ENCODE measurements around the gene ATP11B. TPM values are rescaled to one million over a fixed set of nuclear protein-coding genes. Genes with fewer than 3 reads are reported as not detected.

The ATP11B gene
- total and polyA plus RNA-seq, 10 of the 15 experiments (the other 5 are each of a cell fraction or from before 2014, with no cell fraction given), result 10.3 to 66.9 (median 36.7) TPM

- Histone ChIP-seq H3K4me1 (ENCODE audit: control insufficient read depth, insufficient read depth, low read length) (no peaks in the 10 kb centered on the region), H3K9ac (ENCODE audit: control insufficient read depth, insufficient read depth, low read length) (no peak overlapping the region), H2AFZ (ENCODE audit: control insufficient read depth, low read depth, low read length) (no peak overlapping the region), H3K4me3 (no peak overlapping the region), H3K27ac (ENCODE audit: control insufficient read depth, insufficient read depth) (no peak overlapping the region), H4K20me1 (ENCODE audit: control insufficient read depth, insufficient read depth) (no peaks in the 10 kb centered on the region), H3K79me2 (ENCODE audit: control insufficient read depth, insufficient read depth, low read length) (no peaks in the 10 kb centered on the region), H3K9me3 (replicated peaks; ENCODE audit: control insufficient read depth, insufficient read depth, low read length) (no peaks in the 10 kb centered on the region), H3K36me3 (ENCODE audit: control insufficient read depth in 2 of 2, insufficient read depth in 2 of 2, low read length in 1 of 2) (peaks cover 2 to 15% of the 10 kb centered on the region in 2 experiments; a peak in 2 of 4 replicates), H3K4me2 (ENCODE audit: control insufficient read depth, insufficient read depth) (no peak overlapping the region), H3K27me3 (replicated peaks in 1 of 2; ENCODE audit: control insufficient read depth in 2 of 2, insufficient read depth in 2 of 2, low read length in 1 of 2) (no peaks in the 10 kb centered on the region)
- SMC1A ChIA-PET (ENCODE audit: uncharacterized antibody, unreplicated experiment), result interaction anchor here (0.6 to 1.0 kb wide), 2 partner anchors 28 to 100 kb away, joined by 3 read pairs; no protein-coding TSS in a partner anchor
- CTCF ChIA-PET, result no interaction called here
- TF ChIP-seq CREM (IDR thresholded peaks at IDR 0.05; ENCODE audit: low read depth), result no peak
- BruUV-seq (replicated peaks), result no TSS peak
- FAIRE-seq (no peak), ATAC-seq (no peak), DNase-seq (ENCODE audit: low read depth, low spot score) (no peak)
- RAD21 ChIA-PET (ENCODE audit: unreplicated experiment), result interaction anchor here (2.0 kb wide), 1 partner anchor 146 kb away, joined by 5 read pairs; no protein-coding TSS in a partner anchor
- 100% methylated on average over 1 of the region's 1 CpG for WGBS (ENCODE audit: insufficient coverage, insufficient replicate concordance, low lambda C conversion rate, missing lambda C conversion rate)
- in situ Hi-C loops (cut with MboI), result no loop called here
- intact Hi-C loops (cut with micrococcal nuclease; ENCODE audit: unreplicated experiment), result no loop called here
- POLR2A ChIA-PET, result interaction anchor here (0.7 to 0.9 kb wide), 3 partner anchors 24 to 54 kb away, joined by 4 to 5 read pairs (median 5); no protein-coding TSS in a partner anchor
These were observed 68.0 kb downstream of the ATP11B start for GRCh38 chr3:182861348-182861747.

- ChIA-PET POLR2A (interaction anchor here (0.7 to 1.2 kb wide), 3 partner anchors 38 to 104 kb away, joined by 3 to 5 read pairs (median 3); no protein-coding TSS in a partner anchor), CTCF (interaction anchor here (0.6 to 0.9 kb wide), 2 partner anchors 146 to 600 kb away, joined by 3 to 5 read pairs; no protein-coding TSS in a partner anchor), SMC1A (ENCODE audit: uncharacterized antibody, unreplicated experiment) (interaction anchor here (0.6 to 1.0 kb wide), 2 partner anchors 27 to 101 kb away, joined by 3 read pairs; no protein-coding TSS in a partner anchor), RAD21 (ENCODE audit: unreplicated experiment) (interaction anchor here (2.0 kb wide), 1 partner anchor 147 kb away, joined by 5 read pairs; no protein-coding TSS in a partner anchor)
- WGBS (ENCODE audit: insufficient coverage, insufficient replicate concordance, low lambda C conversion rate, missing lambda C conversion rate), result 98% methylated on average over 3 of the region's 3 CpGs
- in situ Hi-C loops (cut with MboI), result no loop called here
- Histone ChIP-seq H3K4me3 (no peak overlapping the region), H2AFZ (ENCODE audit: control insufficient read depth, low read depth, low read length) (no peak overlapping the region), H3K27ac (ENCODE audit: control insufficient read depth, insufficient read depth) (no peak overlapping the region), H3K4me2 (ENCODE audit: control insufficient read depth, insufficient read depth) (no peak overlapping the region), H4K20me1 (ENCODE audit: control insufficient read depth, insufficient read depth) (no peaks in the 10 kb centered on the region), H3K27me3 (replicated peaks in 1 of 2; ENCODE audit: control insufficient read depth in 2 of 2, insufficient read depth in 2 of 2, low read length in 1 of 2) (no peaks in the 10 kb centered on the region), H3K79me2 (ENCODE audit: control insufficient read depth, insufficient read depth, low read length) (no peaks in the 10 kb centered on the region), H3K9ac (ENCODE audit: control insufficient read depth, insufficient read depth, low read length) (no peak overlapping the region), H3K9me3 (replicated peaks; ENCODE audit: control insufficient read depth, insufficient read depth, low read length) (no peaks in the 10 kb centered on the region), H3K36me3 (ENCODE audit: control insufficient read depth in 2 of 2, insufficient read depth in 2 of 2, low read length in 1 of 2) (peaks cover 2 to 17% of the 10 kb centered on the region in 2 experiments; a peak in 2 of 4 replicates), H3K4me1 (ENCODE audit: control insufficient read depth, insufficient read depth, low read length) (no peaks in the 10 kb centered on the region)
- intact Hi-C loops (cut with micrococcal nuclease; ENCODE audit: unreplicated experiment), result no loop called here
- no peak for FAIRE-seq
- ATAC-seq, result no peak
- DNase-seq (ENCODE audit: low read depth, low spot score), result no peak
- no TSS peak for BruUV-seq (replicated peaks)
- TF ChIP-seq MYC (IDR thresholded peaks at IDR 0.05; ENCODE audit: insufficient read depth, insufficient read length, insufficient replicate concordance, low read length, severe bottlenecking) (no peak), YBX1 (IDR thresholded peaks at IDR 0.05) (no peak), BCLAF1 (IDR thresholded peaks at IDR 0.05) (no peak), SMAD5 (IDR thresholded peaks at IDR 0.05; ENCODE audit: low read depth) (no peak), TCF12 (IDR thresholded peaks at IDR 0.05; ENCODE audit: low read depth, low read length) (no peak), RFX5 (IDR thresholded peaks at IDR 0.05; ENCODE audit: low read depth, low read length) (no peak)
These were observed 69.0 kb downstream of the ATP11B start for GRCh38 chr3:182862159-182862860.
